Calu3 (cell line): ENCODE data around the gene CMTM3. TPM values are rescaled to one million over a fixed set of nuclear protein-coding genes. Genes with fewer than 3 reads are reported as not detected.

Source experiments
- BruUV-seq: library from RNA; stranded (reverse); fragments of 400-500 nt; replicated peaks from 2 replicates; lab custom pipeline; 2021; lab: Mats Ljungman, UMichigan
- CTCF ChIA-PET: fragments of 300-600 bp; sonication (Branson Sonifier 250); formaldehyde crosslinking; loops from one replicate; lab custom pipeline; 2022; ENCODE audit warnings: antibody characterized with exemption; lab: Charles Lee
- DNase-seq: peaks from one replicate; pipeline ENCODE4 v3.0.0; 2022
- H3K27ac Mint-ChIP-seq: one replicate; pipeline ENCODE4 v1.8.0; 2022; ENCODE audit warnings: mixed read lengths; ENCODE audit not compliant: unreplicated experiment
- H3K27me3 Mint-ChIP-seq: one replicate; pipeline ENCODE4 v1.8.0; 2022; ENCODE audit warnings: mixed read lengths; ENCODE audit not compliant: unreplicated experiment
- H3K36me3 Mint-ChIP-seq: one replicate; pipeline ENCODE4 v1.8.0; 2022; ENCODE audit warnings: mild to moderate bottlenecking, moderate library complexity, mixed read lengths; ENCODE audit not compliant: insufficient read depth, unreplicated experiment
- H3K4me1 Mint-ChIP-seq: one replicate; pipeline ENCODE4 v1.8.0; 2022; ENCODE audit warnings: mild to moderate bottlenecking, low read depth, mixed read lengths; ENCODE audit not compliant: unreplicated experiment
- H3K4me3 Mint-ChIP-seq: one replicate; pipeline ENCODE4 v1.8.0; 2022; ENCODE audit warnings: mild to moderate bottlenecking, low read depth, moderate library complexity, mixed read lengths; ENCODE audit not compliant: unreplicated experiment
- H3K9me3 Mint-ChIP-seq: one replicate; pipeline ENCODE4 v1.8.0; 2022; ENCODE audit warnings: low read depth, mixed read lengths; ENCODE audit not compliant: unreplicated experiment
- CTCF ChIP-seq: fragments of 200-600 bp; IDR thresholded peaks from one replicate; pipeline ENCODE4 v1.8.0; 2022; ENCODE audit warnings: antibody characterized with exemption; ENCODE audit not compliant: unreplicated experiment
- intact Hi-C: fragments of 100-400 bp; cut with micrococcal nuclease; formaldehyde crosslinking; loops from one replicate; pipeline ENCODE4 v1.10.0; 2022; ENCODE audit not compliant: unreplicated experiment
- total RNA-seq: library from RNA; stranded (reverse); gene quantifications from 2 replicates; pipeline ENCODE4 v1.2.3, GENCODE V29; 2022

CMTM3 gene
- total RNA-seq, 1 experiment from 2014 or later: 33.6 TPM

- no TSS peak for BruUV-seq
Measured at GRCh38 chr16:66641387-66641786, 36.9 kb downstream of the CMTM3 start.

GRCh38 chr16:66647866-66648265 lies 43.4 kb downstream of the CMTM3 start:
- Mint-ChIP-seq H3K27me3 (no peaks in the 10 kb centered on the region), H3K27ac (no peak overlapping the region), H3K9me3 (no peaks in the 10 kb centered on the region), H3K36me3 (no peaks in the 10 kb centered on the region), H3K4me3 (no peak overlapping the region), H3K4me1 (no peaks in the 10 kb centered on the region)
- DNase-seq: no peak
- no TSS peak for BruUV-seq
- CTCF ChIA-PET: no interaction called here
- no peak for TF ChIP-seq CTCF
- intact Hi-C loops: no loop called here

More at GRCh38 chr16:66641387-66641786, 36.9 kb downstream of the CMTM3 start:
- Mint-ChIP-seq H3K36me3 (peaks cover 7% of the 10 kb centered on the region), H3K4me1 (peaks cover 19% of the 10 kb centered on the region), H3K9me3 (no peaks in the 10 kb centered on the region), H3K27ac (no peak overlapping the region), H3K27me3 (no peaks in the 10 kb centered on the region), H3K4me3 (no peak overlapping the region)
- no peak for TF ChIP-seq CTCF
- DNase-seq: no peak
- CTCF ChIA-PET: no interaction called here
- intact Hi-C loops: no loop called here

GRCh38 chr16:66649167-66649566 lies 44.7 kb downstream of the CMTM3 start:
- TF ChIP-seq CTCF: no peak
- Mint-ChIP-seq H3K4me1 (peaks cover 4% of the 10 kb centered on the region), H3K4me3 (no peak overlapping the region), H3K9me3 (no peaks in the 10 kb centered on the region), H3K27ac (no peak overlapping the region), H3K36me3 (no peaks in the 10 kb centered on the region), H3K27me3 (no peaks in the 10 kb centered on the region)
- no TSS peak for BruUV-seq
- CTCF ChIA-PET: interaction anchor here (0.6 kb wide), 1 partner anchor 21 kb away, joined by 3 read pairs; no protein-coding TSS in a partner anchor
- DNase-seq: no peak
- intact Hi-C loops: no loop called here

- Mint-ChIP-seq H3K4me3 (no peak overlapping the region), H3K27ac (no peak overlapping the region), H3K36me3 (no peaks in the 10 kb centered on the region), H3K9me3 (no peaks in the 10 kb centered on the region), H3K27me3 (no peaks in the 10 kb centered on the region), H3K4me1 (peaks cover 9% of the 10 kb centered on the region)
- no peak for DNase-seq
- CTCF ChIA-PET: interaction anchor here (0.6 to 2.5 kb wide), 3 partner anchors 12 to 78 kb away, joined by 3 to 25 read pairs (median 3); no protein-coding TSS in a partner anchor
- no TSS peak for BruUV-seq
- TF ChIP-seq CTCF: no peak
- intact Hi-C loops: no loop called here
Measured at GRCh38 chr16:66649636-66650205, 45.2 kb downstream of the CMTM3 start.
